Measurements from ENCODE around the gene FOXD4.
"Not testable (repeated sequence)": the region's sequence is repeated elsewhere in the genome, so short reads cannot be mapped to it uniquely, and the experiment has no call there.

DNA sequence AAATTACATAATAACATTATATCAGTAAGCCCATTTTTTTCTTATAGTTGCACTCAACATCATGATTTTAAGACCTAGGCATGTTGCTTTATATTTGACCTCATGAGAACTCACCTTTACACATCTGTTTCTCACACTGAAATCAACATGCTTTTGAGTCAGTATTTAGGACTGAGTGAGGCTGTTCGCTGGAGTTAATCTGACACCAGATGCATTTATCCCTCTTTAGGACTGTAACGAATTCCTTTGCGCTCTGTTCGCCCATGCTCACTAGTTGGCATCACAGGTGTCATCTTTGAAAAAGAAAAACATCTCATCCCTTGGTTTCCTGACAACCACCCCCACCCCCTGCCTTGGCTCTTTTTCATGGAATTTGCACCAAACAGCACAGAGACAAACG lies 24.3 kb downstream of the FOXD4 start:
- TF ChIP-seq, protein P1, sequence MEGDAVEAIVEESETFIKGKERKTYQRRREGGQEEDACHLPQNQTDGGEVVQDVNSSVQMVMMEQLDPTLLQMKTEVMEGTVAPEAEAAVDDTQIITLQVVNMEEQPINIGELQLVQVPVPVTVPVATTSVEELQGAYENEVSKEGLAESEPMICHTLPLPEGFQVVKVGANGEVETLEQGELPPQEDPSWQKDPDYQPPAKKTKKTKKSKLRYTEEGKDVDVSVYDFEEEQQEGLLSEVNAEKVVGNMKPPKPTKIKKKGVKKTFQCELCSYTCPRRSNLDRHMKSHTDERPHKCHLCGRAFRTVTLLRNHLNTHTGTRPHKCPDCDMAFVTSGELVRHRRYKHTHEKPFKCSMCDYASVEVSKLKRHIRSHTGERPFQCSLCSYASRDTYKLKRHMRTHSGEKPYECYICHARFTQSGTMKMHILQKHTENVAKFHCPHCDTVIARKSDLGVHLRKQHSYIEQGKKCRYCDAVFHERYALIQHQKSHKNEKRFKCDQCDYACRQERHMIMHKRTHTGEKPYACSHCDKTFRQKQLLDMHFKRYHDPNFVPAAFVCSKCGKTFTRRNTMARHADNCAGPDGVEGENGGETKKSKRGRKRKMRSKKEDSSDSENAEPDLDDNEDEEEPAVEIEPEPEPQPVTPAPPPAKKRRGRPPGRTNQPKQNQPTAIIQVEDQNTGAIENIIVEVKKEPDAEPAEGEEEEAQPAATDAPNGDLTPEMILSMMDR (IDR thresholded peaks at IDR 0.05) = not testable (repeated sequence)
- TF ChIP-seq POLR2AphosphoS5 (IDR thresholded peaks at IDR 0.05) = not testable (repeated sequence)
